GM18498 (cell line): ENCODE results near the gene NPTXR.
"Not testable (repeated sequence)": the region's sequence is repeated elsewhere in the genome, so short reads cannot be mapped to it uniquely, and the experiment has no call there.

Experiments used
- ATAC-seq: cut with Tn5 transposase; IDR thresholded peaks from one replicate; pipeline ENCODE4 v1.9.1; 2021; ENCODE audit warnings: mild to moderate bottlenecking, moderate library complexity; ENCODE audit not compliant: unreplicated experiment

Gene NPTXR

DNA sequence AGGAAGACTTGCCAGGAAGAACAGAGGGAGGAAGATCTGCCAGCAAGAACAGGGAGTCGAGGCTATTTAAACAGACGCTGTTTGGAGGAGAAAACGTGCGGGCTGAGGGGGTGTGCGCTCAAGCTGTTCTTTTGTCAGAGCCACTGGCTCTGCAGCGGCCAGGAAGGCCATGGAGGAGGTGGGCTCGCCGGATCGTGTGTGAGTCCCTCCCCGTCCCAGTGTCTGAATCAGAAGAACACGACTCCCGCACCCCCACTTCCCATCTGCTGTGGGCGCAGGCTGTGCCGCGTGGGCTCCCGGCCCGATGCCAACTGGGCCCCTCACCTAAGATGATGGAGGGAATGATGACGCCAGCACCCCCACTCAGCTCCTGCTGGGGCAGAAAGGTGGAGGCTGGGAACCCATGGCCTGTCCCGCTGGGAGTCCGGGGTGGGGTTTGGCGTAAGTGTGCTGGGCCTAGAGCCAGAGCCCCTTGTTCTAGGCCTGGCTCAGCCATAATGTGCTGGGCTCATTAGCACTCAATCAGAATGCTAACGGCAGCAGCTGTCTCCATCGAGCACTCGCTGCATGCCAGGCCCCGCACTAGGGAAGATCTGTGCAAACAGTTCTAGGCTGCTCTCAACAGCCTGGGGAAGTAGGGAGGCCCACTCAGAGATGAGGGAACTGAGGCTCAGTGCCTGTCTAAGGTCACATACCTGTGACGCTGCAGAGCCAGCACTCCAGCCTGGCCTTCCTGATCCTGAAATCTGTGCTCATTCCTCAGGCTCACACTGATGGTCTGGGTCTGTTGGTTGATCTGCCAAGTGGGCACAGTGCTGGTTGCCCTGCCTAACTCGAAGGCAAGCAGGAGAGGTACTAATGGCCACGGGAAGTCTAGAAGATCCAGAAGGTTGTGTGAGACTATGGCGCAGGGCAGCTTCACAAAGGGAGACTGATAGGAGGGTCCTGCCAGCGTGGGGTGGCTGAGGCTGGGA, 11.5 kb downstream of the NPTXR start:
- ATAC-seq = no peak

DNA sequence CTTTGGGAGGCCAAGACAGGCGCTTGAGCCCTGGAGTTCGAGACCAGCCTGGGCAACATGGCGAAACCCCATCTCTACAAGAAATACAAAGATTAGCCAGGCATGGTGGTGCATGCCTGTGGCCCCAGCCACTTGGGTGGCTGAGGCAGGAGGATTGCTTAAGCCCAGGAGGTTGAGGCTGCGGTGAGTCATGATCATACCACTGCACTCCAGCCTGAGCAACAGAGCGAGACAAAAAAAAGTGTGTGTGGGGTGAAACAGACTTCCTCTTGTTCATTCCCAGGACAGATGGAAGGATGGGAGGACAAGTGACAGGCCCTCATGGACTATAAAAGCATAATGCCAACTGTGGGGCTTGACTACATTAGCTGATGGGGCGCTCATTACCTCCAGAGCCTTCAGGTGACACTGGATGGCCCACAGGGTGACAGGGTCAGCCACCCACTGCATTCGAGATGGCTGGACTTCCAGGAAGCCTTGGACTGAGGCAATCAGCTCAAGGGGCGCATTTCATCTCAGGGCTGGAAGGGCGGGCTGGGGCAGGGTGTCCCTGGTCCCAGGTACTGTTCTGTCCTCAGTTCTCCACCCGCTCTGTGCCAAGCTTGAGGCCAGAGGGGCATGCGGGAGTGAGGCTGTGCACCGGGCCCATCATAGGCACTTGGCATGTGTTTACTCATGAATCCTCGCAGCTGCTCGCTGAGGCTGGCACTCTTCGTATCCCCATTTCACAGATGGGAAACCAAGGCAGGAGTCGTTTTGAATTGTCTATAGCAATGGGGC, 12.5 kb downstream of the NPTXR start:
- no peak for ATAC-seq

GRCh38 chr22:38830845-38831108, 13.1 kb downstream of the NPTXR start:
- no peak for ATAC-seq

- ATAC-seq = no peak
Observed at GRCh38 chr22:38830026-38830844, 13.6 kb downstream of the NPTXR start.

GRCh38 chr22:38829485-38829884, 14.3 kb downstream of the NPTXR start:
- ATAC-seq = no peak

- ATAC-seq = no peak
Observed at GRCh38 chr22:38828616-38829205, 15.1 kb downstream of the NPTXR start.

GRCh38 chr22:38828191-38828590, 15.6 kb downstream of the NPTXR start:
- no peak for ATAC-seq

DNA sequence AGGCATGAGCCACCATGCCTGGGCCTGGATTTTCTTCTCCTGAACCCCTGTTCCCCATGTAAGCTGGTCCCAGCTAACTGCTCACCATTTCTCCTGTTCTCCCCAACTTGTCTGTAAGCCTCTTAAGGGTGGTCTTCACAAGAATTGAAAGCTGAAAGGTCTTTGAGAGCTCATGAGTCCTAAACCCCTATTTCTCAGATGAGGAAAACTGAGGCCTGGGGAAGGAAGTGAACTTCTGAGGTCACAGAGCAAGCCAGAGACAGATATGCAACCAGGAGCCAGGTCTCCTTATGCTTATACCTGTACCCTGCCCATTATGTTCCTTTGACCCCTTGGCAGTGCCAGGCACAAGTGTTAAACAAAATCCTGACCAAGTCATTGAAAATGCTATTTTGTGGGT, 16.3 kb downstream of the NPTXR start:
- no peak for ATAC-seq

DNA sequence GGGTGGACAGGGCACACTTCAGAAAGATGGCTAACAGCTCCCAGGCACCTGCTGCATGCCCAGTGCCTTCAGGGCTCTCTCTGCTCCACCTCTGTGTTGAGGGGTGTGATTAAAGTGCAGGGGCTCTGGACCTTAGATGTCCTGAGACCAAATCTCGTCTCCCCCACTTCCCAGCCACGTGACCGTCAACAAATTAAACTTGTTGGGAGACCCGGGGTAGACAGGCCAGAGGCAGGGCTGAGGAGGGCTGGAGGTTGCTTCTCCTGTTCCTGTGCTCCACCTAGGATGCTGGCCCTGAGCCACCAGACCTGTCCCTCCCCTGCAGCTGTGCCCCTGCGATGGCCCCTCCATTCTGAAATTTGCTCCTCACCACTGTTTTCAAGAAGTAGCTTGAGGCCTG, 17.0 kb downstream of the NPTXR start:
- no peak for ATAC-seq

GRCh38 chr22:38826386-38826785, 17.4 kb downstream of the NPTXR start:
- ATAC-seq = no peak

DNA sequence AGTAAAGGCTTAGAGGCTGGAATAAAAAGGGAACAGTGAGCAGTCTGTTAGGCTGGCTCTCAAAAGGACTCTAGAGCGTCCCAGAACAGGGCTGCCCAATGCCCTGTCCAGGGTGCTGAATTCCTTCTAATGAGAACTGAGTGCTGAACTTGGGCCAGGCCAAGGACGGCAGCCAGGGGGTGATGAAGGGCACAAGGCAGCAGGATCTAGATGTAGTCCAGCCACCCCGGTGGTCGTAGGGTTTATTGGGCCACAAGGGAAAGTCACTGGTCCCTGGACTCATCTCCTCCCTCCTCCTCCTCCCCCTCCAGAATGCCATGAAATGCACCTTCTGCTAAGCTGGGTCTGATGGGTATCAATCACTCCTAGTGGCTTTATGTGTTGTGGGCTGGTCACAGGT, 19.2 kb downstream of the NPTXR start:
- ATAC-seq = no peak

DNA sequence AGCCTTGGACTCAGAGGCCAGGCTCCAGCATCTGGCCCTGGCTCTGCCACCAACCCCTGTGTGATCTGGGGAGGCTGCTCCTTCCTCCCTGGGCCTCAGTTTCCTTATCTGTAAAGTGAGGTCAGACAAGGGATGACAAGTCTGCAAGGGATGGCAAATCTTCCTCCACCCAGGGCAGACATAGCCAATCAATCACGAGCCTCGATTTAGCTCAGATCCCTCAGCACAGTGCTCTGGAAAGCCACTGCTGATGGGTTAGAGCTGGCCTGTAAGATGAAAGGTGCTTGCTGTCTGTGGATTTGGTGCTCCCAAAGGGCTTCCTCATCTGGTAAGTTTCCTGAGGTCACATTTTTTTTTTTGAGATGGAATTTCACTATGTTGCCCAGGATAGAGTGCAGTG, 20.2 kb downstream of the NPTXR start:
- ATAC-seq = no peak

DNA sequence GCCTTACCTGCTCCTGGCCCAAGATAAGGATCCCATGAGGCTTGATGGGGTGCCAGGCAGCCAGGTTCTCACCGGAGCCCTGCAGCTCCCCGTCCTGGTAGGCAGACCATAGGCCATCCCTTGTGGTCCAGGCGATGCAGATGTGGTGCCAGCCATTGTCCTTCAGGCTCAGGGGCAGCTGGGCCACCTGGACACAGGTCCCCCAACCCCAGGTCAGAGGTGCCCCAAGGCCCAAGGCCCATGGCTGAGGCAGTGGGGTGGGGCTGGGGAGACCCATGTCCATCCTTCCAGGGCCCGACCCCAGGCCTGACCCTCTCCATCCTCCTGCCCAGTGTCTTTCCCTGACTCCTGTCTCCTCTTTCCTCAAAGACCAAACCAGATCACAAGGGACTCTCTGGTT, 20.8 kb downstream of the NPTXR start:
- ATAC-seq = no peak

DNA sequence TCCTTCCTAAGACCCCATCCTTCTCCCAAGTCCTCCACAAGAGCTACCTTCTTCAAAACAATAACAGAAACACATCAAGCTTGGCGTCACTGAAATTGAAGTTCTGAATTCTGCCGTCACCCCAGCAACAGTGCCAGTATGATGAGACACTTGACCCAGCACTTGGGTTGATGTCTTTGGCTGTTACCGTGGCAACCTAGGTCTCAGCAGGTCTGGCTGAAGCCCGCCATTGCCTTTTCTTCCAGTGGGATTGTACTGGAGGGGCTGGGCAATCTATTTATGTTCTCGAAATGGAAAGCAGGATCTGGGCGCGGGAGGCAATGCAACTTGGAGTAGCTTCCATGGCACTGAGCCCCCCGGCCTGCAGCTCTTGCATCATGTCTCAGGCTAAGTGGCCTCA, 23.8 kb downstream of the NPTXR start:
- ATAC-seq = no peak

DNA sequence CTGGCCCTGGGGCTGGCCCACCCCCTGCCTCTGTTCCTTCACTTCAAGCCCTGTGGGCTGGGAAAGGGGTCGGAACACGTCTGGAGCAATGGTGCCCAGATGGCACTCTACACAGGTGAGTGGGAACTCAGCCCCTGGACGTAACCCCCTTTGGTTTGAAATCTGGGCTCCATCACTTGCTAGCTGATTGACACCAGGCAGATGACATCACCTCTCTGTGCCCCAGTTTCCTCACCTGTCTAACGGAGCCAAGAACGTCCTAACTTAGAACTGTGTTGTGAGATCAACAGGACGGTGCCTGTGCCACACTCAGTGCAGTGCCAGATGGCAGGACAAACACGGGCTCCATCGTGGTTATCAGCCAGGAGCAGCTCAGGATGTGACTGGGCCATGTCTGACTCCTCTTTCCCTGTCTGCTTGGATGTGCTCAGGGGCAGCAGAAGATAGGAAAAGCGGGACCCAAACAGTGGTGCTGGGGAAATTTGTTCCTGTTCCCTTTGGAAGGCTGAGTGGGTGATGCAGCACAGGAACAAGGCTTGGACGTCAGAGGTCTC, 24.4 kb downstream of the NPTXR start:
- ATAC-seq = no peak

DNA sequence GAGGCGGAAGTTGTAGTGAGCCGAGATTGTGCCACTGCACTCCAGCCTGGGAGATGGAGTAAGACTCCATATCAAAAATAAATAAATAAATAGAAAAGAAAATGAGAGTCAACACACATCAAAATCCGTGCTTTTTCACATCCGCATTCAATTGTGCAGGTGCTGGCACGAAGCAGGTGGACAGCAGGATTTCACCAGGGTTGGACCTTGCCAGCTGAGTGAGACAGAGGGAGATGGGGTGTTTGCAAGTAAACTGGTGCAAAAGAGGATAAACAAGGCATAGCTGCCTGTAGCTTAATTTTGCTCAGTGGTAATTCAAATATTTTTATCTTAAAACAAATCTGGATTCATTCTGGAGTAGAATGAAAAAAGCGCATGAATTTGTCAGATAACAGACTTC, 26.6 kb downstream of the NPTXR start:
- no peak for ATAC-seq

DNA sequence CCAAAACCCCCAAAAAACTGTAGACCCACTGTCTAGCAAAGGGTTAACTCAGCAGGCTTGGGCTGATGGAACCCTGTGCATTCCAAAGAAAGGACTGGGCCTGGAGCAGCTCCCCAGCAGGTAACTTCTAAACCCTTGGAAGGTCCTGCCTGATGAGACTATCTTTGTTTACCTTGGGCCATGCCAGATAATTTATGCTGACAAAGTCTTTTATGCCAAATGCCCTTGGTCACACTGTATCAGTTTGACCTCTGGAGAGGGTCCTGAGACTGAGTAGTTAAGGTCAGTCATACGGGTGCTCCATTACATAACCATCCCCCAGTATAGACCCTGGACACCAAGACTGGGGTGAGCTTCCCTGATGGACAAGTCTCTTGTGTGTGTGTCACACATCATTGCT, 28.0 kb downstream of the NPTXR start:
- ATAC-seq = no peak

DNA sequence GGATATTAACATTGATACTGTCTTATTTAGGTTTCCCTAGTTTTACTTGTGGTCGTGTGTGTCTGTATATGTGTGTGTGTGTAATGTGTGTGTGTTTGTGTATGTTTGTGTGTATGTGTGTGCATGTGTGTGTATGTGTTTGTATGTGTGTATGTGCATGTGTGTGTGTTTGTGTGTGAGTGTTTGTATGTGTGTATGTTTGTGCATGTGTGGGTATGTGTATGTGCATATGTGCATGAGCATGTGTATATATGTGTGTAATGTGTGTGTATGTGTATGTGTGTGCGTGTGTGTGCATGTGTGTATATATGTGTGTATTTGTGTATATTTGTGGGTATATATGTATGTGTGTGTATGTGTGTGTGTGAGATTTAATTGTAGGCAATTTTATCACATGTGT, 32.6 kb downstream of the NPTXR start:
- no peak for ATAC-seq

- ATAC-seq = not testable (repeated sequence)
Observed at GRCh38 chr22:38805041-38805593, 38.7 kb downstream of the NPTXR start.

DNA sequence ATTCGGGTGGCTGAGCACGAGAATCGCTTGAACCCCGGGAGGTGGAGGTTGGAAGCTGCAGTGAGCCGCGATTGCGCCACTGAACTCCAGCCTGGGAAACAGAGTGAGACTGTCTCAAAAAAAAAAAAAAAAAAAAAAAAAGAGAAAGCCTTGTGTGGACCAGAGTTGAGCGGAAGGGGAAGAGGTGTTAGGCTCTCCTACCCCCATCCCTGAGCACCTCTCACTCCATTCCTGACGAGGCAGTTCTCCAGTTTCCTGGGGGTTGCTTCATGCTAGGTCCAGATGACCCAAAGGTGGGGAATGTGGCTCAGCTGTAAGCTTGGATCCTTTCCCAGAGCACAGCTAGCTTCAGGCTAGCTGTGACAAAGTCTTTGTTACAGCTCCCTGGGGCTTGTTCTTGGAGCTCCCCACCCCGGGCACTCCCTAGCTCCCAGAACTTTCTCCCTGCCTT, 41.1 kb downstream of the NPTXR start:
- ATAC-seq = no peak
